HTERT RPE-1 (cell line): ENCODE data around the gene LIMS3.
"Not testable (repeated sequence)": the region's sequence is repeated elsewhere in the genome, so short reads cannot be mapped to it uniquely, and the experiment has no call there.

Experiments
- in situ Hi-C: fragments of 300-500 bp; cut with MboI; formaldehyde crosslinking; loops from 4 replicates; pipeline ENCODE4 v1.14.3; 2020; ENCODE audit warnings: low sequenced_read_pairs

LIMS3 gene, protein sequence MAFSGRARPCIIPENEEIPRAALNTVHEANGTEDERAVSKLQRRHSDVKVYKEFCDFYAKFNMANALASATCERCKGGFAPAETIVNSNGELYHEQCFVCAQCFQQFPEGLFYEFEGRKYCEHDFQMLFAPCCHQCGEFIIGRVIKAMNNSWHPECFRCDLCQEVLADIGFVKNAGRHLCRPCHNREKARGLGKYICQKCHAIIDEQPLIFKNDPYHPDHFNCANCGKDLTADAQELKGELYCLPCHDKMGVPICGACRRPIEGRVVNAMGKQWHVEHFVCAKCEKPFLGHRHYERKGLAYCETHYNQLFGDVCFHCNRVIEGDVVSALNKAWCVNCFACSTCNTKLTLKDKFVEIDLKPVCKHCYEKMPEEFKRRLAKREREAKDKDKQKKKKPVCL

DNA sequence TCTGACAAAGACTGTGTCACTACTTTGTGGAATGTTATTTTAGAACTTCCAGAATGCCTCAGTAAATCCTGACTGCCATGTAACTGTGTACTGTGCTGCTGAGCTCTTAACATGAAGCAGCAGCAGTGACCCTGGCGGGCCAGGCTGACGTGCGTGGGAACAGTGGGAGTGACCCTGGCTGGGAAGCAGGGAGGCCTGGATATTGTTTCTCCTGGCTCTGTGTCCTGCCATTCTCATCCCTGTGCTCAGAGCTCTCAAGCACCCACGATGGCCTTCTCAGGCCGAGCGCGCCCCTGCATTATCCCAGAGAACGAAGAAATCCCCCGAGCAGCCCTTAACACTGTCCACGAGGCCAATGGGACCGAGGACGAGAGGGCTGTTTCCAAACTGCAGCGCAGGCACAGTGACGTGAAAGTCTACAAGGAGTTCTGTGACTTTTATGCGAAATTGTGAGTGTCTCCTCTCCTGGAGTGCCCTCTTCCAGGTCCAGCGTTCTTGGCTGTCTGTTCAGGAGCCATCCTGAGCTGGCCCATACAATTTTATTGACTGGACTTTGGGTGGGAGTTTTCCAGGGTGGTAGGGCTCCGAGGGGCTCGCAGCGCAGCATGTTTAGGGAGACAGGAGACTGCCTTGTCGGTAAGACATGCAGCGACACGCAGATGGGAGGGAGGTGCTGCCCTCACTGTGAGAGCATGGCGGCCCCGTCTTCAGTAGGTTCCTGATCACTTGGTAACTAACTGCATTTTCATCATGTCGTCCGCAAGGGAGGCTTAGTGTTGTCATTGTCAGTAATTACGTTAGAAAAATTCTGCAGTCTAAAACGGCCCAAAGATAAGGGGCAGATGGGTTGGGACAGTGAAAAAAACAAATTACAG is at the start of gene LIMS3:
Gene LIMS3 (plus strand): TSS at position 227 of the 875 bp plus-strand sequence. CDS start 41 bp downstream, at position 268.
- in situ Hi-C loops = not testable (repeated sequence)

DNA sequence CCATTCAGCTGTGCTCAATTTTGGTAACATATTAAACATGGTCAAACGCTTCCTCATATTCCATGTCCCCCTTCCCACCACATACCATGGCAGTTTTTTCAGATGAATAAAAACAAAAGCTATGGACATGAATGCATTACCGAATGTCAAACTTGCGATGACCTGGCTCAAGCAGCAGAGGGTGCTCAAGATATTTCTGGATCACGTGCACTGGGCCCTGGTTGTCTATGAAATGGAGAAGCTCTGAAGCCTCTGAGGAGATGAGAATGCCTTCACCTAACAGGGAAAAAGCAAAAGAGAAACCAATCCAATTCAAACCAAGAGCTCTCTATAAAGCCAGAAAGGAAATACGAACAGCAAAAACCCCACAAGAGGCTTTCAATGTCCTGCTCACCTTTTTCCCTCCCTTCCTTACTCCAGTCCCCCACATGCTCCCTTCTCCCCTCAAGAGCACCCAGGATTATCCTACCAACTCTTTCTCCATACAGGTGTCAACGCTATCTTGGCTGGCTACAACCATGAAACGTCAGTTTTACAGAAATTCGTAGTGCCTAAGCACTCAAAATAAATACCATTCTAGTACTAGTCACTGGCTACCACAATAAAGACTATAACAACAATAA is 27.2 kb upstream of the LIMS3 start:
- in situ Hi-C loops = not testable (repeated sequence)

DNA sequence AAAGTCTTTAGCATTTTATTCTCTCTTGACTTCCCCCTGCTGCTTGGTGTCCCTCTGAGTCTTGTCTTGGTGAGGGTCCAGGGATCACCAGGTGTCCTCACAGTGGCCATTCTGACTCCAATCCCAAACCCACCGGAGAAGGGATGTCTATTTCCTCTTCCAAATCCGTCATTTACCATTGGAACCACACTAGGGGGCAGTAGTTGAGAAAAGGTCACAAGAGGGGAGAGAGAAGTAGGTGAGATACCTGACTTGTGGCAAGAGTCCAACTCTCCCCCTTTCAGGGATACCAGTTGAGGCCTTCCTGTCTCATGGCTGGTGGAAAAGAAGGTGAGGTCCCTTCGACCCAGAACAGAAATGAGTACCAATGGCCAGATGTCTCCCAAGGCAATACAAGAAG is 21.9 kb upstream of the LIMS3 start:
- in situ Hi-C loops = not testable (repeated sequence)

DNA sequence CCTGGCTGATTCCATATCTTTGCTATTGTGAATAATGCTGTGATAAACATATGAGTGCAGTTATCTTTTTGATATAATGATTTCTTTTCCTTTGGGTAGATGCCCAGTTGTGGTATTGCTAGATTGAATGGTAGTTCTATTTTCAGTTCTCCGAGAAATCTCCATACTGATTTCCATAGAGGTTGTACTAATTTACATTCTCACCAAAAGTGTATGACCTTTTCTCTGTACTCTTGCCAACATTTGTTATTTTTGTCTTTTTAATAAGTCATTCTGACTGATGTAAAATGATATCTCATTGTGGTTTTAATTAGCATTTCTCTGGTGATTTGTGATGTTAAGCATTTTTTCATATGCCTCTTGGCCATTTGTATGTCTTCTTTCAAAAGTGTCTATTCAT is 16.4 kb upstream of the LIMS3 start:
- in situ Hi-C loops = not testable (repeated sequence)

DNA sequence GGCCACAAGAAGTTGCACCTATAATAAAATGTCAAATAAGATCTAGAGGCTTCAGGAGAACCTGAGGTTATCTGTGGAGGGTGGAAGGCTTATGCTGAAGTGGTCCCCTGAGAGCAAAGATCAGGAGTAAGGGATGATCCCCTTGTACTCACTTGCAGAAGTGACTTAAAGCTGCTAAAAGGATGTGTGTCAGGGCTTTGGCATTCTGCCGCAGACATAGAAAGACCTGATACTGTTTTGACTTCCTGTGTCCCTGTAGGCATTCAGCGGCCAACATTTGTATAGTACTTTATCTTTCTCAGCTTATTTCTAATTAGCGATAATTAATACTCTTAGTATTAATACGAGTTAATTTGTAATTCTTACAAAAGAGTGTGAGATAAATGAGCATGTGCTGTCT is 10.1 kb upstream of the LIMS3 start:
- in situ Hi-C loops = not testable (repeated sequence)

DNA sequence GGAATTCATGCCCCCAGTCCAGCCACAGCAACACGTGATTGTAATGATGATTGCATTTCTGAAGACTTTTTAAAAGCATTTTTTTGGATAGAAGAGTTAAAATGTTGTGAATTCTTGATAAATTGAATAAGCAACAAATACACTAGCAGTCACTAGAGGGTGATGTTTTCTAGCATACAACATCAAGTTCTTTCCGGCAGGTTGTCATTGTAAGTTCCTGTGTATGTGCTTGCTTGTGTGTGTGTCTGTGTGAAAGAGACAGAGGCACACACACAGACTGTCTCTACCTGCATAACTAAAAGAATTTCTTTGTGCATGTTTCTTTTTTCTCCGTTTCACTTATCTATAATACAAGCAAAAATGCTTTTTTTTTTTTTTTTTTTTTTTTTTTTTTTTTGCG is 8.6 kb upstream of the LIMS3 start:
- in situ Hi-C loops = not testable (repeated sequence)

DNA sequence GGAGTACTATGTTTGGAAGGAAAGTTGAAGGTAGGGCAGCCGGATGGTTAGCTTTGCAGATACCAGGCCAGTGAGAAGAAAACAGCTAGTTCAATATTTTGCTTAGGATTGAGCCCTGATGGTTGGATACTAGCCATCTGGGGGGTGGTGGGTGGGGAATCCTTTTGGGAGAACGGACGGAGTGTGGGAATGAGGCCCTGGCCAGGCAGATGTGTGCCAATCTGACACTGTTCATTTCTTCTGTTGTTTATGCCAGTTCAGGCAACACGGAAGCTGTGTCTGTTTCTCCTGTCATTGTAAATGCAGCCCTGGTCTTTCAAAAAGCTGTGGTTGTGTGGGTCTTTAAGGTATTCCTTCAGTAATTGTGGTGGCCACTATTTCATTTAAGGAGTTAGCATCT is 7.5 kb upstream of the LIMS3 start:
- in situ Hi-C loops = not testable (repeated sequence)

DNA sequence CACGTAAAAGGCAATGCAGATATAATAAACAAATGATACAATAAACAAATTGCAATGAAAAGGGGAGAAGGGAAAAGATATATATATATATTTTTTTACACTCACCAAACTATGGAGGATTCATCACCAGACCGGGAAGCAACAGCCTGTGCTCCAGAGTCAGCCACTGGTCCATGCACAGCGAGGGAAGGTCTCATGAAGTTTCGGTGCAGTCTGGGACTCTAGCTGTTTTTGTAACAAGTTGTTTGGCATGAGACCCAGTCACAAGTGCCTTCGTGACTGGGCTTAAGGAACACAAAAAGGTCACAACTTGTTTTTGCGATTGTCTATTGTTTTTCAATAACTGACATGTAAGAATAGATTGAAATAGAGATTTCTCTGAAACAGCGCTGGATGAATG is 4.8 kb upstream of the LIMS3 start:
- in situ Hi-C loops = not testable (repeated sequence)

DNA sequence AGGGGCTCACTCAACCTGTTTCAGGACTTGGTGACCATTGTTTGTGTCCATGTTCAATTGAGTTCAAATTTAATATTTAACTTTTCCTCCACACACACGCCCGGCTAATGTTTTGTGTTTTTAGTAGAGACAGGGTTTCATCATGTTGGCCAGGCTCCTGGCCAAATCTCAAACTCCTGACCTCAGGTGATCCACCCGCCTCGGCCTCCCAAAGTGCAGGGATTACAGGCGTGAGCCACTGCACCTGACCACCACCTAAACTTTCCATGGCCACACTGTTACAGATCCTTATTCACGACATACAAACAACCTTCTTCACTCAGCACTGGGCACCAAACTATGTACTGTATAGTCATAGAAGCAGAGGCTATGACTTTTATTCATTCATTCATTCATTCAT is 4.3 kb upstream of the LIMS3 start:
- in situ Hi-C loops = not testable (repeated sequence)

DNA sequence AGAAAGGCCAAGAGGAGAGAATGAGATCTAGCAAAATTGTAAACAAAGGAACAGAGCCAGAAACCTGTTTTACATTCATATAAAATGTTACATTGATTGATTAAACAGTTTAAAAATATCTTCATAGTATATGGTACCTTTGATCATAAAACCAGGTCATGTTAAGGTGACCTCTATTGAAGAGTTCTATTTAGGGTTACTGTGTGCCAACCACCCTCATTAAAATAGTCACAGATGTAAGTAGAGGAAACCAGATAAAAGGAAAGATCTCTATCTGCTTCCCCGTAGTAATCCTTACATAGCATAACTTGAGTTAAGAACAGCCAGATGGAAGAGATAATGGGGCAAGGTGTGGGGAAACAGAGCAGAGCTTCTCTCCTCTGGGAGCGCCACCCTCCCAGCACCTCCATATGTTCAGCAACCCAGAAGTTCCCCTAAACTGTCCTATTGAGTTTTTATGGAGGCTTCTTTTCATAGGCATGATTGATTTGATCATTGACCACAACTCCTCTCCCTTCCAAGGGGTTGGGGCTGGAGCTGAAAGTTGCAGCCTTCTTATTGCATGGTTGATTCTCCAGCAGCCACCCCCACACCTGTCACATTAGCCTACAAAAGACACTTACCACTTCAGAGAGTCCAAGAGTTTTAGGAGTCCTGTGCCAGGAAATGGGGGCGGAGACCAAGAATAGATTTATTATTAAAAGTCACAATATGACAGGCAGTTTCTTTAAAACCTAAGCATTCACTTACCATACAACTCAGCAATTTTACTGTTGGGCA is 3.2 kb upstream of the LIMS3 start:
- in situ Hi-C loops = not testable (repeated sequence)

DNA sequence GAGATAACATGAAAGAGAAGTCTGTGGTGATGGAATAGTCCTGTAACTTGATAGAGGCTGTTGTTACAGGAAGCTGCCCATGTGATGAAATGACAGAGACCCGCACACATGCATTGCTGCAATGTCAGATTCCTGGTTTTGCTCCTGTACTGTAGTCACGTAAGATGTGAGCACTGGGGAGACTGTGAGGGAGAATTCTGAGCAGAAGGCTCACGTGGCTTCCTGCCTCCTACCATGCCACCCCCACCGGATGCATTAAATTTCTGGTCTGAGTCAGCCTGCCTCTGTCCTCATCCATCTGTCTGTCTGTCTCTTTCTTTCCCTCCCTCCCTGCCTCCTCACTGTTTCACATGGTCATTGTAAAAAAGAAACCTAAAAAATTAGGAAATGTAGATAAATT is 2.3 kb upstream of the LIMS3 start:
- in situ Hi-C loops = not testable (repeated sequence)

DNA sequence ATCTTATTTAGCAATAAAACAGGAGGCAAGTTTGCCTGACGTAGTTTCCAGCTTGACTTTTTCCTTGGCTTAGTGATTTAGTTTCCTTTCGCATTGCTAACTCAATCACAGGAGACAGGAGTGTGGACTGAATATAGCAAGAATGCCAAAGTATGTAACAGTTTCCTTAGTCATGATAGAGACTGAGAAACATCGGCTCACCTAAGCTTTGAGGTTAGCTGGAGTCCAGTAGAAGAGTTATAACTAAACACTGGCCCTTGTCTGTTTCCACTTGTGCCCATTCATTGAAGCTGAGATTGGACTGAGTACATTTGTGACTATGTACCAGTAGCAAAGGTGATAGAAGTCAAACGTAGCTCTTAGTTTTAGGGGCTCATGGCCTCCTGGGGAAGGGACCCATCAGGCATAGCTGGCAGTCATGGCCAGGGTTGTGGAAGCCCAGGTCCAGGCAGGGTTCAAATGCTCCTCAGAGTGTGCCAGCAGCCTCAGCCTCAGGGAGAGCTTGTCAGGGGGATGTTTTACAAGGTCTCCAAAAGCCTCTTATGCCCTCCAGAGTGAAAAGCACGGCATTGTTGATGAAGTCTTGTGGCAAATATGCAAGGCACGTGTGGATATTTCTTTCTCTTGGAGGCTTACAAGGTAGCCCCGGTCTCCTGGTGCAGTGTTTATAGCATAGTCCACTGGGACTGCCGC is 573 bp upstream of the LIMS3 start:
- in situ Hi-C loops = not testable (repeated sequence)

DNA sequence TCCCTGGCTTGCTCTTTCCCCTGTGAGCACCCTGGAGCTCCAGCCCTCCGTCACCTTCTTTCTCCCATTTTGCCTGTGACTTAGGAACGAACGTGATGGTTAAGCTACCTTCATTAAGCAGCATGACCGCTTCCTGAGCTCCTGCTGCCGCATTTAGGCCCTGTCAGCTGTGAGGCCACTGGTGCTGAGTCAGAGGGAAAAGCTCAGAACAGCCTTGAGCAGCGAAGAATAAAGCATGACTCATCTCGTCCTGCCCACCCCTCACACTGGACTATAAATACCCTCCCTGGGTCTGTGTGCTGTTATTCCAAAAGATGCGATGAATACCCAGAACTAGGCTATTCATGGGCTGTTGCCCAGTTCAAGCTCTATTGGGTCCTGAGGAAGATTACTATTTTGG is 7.3 kb downstream of the LIMS3 start:
- in situ Hi-C loops = not testable (repeated sequence)

DNA sequence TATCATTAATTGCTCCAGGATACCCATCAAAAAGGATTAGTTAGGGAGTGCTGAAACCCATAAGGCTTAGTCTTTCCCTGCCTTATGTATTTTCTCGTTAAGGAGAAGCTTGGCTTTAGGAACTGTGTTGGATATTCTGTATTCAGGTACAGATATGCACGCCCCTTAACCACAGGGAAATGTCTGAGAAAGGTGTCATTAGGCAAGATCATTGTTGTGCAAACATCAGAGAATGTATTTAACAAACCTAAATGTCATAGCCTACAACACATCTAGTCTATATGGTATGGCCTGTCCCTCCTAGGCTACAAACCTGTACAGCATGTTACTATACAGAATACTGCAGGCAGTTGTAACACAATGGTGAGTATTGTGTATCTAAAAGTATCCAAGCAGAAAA is 10.1 kb downstream of the LIMS3 start:
- in situ Hi-C loops = not testable (repeated sequence)

DNA sequence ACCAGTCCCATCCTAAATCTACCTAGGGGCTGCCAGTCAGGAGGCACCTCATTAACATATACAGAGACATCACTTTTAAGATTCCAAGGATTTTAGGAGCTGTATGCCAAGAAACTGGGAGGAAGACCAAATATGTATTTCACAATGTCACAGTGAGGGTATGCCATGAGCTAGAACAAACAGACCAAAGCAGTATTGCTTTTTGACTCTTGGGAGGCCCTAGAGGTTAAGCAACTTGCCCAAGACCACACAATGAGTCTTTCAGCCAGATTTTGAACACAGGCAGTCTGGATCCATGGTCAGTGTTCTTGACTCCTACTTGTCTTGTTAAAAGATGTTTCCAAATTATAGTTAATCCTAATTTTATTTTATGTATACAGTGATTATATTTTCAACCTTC is 12.3 kb downstream of the LIMS3 start:
- in situ Hi-C loops = not testable (repeated sequence)

DNA sequence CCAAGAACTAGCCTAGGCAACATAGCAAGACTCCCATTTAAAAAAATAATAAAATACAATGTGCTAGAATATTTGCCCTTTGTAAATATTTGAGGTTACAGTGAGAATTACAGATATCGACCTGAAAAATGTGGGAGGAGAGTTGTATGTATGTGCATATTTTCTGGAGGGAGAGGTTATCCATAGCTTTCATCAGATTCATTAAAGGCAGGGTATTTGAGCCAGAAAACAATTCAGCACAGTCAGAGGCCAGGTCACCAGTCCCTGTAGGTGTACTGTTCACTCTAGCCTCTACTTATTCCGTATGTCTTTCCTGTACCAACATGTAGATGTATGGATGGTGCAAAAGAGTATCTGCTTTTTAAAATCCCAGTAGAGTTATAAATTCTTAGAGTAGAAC is 15.4 kb downstream of the LIMS3 start:
- in situ Hi-C loops = not testable (repeated sequence)

DNA sequence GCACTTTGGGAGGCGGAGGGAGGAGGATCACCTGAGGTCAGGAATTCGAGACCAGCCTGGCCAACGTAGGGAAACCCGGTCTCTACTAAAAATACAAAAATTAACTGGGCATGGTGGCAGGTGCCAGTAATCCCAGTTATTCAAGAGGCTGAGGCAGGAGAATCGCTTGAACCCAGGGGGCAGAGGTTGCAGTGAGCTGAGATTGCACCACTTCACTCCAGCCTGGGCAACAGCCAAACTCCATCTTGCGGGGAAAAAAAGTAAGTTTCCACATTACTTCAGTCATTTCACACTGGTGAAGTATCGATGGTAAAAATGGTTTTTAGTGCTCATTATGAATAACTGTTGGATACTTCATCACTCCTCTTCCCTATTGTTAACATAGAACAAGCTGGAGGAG is 16.1 kb downstream of the LIMS3 start:
- in situ Hi-C loops = not testable (repeated sequence)

DNA sequence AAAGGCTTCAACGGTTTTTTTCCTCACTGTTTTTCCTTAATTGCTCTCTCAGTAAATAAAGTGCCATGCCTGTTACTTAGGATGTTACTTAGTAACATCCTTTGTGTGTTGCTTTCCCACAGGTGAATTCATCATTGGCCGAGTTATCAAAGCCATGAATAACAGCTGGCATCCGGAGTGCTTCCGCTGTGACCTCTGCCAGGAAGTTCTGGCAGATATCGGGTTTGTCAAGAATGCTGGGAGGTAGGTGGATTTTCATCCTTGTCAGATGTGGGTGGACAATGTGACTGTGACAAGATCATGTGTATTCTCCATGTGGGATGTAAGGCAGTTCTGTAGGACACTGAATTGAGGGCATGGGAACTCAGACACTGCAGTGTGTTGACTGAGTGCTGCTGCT is 17.3 kb downstream of the LIMS3 start:
- in situ Hi-C loops = not testable (repeated sequence)

DNA sequence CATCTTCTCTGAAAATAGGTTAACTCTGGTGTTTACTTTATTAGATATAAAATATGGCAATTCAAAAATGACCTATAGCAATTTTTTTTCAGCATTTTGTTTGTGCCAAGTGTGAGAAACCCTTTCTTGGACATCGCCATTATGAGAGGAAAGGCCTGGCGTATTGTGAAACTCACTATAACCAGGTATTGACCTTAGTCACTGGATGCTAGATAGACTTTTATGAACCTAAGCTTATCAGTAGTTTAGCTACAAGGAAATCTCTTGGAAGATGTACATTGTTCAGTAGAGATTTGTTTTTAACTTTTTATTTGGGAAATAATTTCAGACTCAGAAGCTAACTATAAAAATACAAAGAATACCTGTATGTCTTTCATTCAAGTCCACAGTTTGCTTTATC is 21.7 kb downstream of the LIMS3 start:
- in situ Hi-C loops = not testable (repeated sequence)
